GM12878 (cell line): Measurements from ENCODE around the gene AGBL4. TPM values are rescaled to one million over a fixed set of nuclear protein-coding genes. Genes with fewer than 3 reads are reported as not detected.

ENCODE experiments used
- BCL3 ChIP-seq: IDR thresholded peaks from 2 replicates; pipeline ENCODE4 v1.6.1; 2011; ENCODE audit warnings: borderline replicate concordance, low read depth, mild to moderate bottlenecking, moderate library complexity, low read length; ENCODE audit not compliant: insufficient read depth, poor library complexity, severe bottlenecking
- MEF2B ChIP-seq: fragments of 450-650 bp; IDR thresholded peaks from 2 replicates; pipeline ENCODE4 v1.6.1; 2018; ENCODE audit warnings: mild to moderate bottlenecking, moderate library complexity; ENCODE audit not compliant: partially characterized antibody, poor library complexity, severe bottlenecking
- RBBP5 ChIP-seq: fragments of 200-600 bp; sonication (generic); conservative IDR thresholded peaks from 2 replicates; pipeline ENCODE4 v1.6.1; 2016
- ZBTB4 ChIP-seq: fragments of 450-650 bp; formaldehyde crosslinking; IDR thresholded peaks from 2 replicates; pipeline ENCODE4 v1.4.0; 2022; ENCODE audit warnings: mild to moderate bottlenecking, moderate library complexity
- polyA plus RNA-seq, 11 experiments: library from polyadenylated mRNA; depleted of rRNA in 4 of 11; unstranded in 6 of 11; stranded (reverse) in 5 of 11; fragments of >200 nt; fragmentation: Nextera tagmentation in 4 of 11; fragmentation: Illumina TruSeq in 1 of 11; extraction: Ambion mirVana in 4 of 11; extraction: Trizol in 1 of 11; gene quantifications; 1 replicate in 1 of 11; 2 replicates in 10 of 11; pipeline versions ENCODE4 v1.2.1 to v1.2.3, GENCODE V29; 2011 to 2016; ENCODE audit warnings: inconsistent platforms in 2 of 11, missing spikeins in 2 of 11, low read depth in 1 of 11
- total RNA-seq, 4 experiments: library from RNA; depleted of rRNA in 3 of 4; stranded (reverse); fragments of >200 nt in 3 of 4; fragmentation: Illumina TruSeq in 1 of 4; extraction: Trizol in 1 of 4; gene quantifications; 2 replicates each; pipeline versions ENCODE4 v1.2.1 to v1.2.3, GENCODE V29; 2013 to 2021
- TF ChIP-seq, protein P1 (sequence below): fragments of 450-650 bp; IDR thresholded peaks from 2 replicates; pipeline ENCODE4 v1.6.1; 2017; ENCODE audit warnings: mild to moderate bottlenecking, moderate library complexity

The AGBL4 gene
- total and polyA plus RNA-seq, 10 of the 15 experiments (the other 5 are each of a cell fraction or from before 2014, with no cell fraction given), result 0.31 TPM; not detected in 9

GRCh38 chr1:48889082-48889481 lies 1134.7 kb downstream of the AGBL4 start (continued):
- TF ChIP-seq, protein P1, sequence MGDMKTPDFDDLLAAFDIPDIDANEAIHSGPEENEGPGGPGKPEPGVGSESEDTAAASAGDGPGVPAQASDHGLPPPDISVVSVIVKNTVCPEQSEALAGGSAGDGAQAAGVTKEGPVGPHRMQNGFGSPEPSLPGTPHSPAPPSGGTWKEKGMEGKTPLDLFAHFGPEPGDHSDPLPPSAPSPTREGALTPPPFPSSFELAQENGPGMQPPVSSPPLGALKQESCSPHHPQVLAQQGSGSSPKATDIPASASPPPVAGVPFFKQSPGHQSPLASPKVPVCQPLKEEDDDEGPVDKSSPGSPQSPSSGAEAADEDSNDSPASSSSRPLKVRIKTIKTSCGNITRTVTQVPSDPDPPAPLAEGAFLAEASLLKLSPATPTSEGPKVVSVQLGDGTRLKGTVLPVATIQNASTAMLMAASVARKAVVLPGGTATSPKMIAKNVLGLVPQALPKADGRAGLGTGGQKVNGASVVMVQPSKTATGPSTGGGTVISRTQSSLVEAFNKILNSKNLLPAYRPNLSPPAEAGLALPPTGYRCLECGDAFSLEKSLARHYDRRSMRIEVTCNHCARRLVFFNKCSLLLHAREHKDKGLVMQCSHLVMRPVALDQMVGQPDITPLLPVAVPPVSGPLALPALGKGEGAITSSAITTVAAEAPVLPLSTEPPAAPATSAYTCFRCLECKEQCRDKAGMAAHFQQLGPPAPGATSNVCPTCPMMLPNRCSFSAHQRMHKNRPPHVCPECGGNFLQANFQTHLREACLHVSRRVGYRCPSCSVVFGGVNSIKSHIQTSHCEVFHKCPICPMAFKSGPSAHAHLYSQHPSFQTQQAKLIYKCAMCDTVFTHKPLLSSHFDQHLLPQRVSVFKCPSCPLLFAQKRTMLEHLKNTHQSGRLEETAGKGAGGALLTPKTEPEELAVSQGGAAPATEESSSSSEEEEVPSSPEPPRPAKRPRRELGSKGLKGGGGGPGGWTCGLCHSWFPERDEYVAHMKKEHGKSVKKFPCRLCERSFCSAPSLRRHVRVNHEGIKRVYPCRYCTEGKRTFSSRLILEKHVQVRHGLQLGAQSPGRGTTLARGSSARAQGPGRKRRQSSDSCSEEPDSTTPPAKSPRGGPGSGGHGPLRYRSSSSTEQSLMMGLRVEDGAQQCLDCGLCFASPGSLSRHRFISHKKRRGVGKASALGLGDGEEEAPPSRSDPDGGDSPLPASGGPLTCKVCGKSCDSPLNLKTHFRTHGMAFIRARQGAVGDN, result no peak
- TF ChIP-seq ZBTB4 (no peak), MEF2B (no peak), RBBP5 (no peak), BCL3 (no peak)
